H1 (cell line): ENCODE measurements around the gene XYLB. TPM values are rescaled to one million over a fixed set of nuclear protein-coding genes. Genes with fewer than 3 reads are reported as not detected.

ENCODE experiments used
- CTCF ChIA-PET: fragments of 300-600 bp; sonication (Branson Sonifier 250); formaldehyde crosslinking; loops from one replicate; lab custom pipeline; 2021; ENCODE audit not compliant: partially characterized antibody; lab: Charles Lee
- POLR2A ChIA-PET: fragments of 300-600 bp; sonication (Branson Sonifier 250); formaldehyde crosslinking; loops from one replicate; lab custom pipeline; 2021; ENCODE audit warnings: inconsistent platforms; ENCODE audit not compliant: partially characterized antibody; lab: Charles Lee
- DNase-seq, 2 experiments: peaks; one replicate each; pipeline versions ENCODE4 v3.0.0 to v3.0.0-alpha.2; 2010 to 2022; ENCODE audit warnings: low spot score in 2 of 2, low read depth in 1 of 2, mixed read lengths in 1 of 2
- FAIRE-seq: peaks from 2 replicates; lab custom pipeline; 2011; peaks lifted over from hg19 to GRCh38; lab: Jason Lieb, UNC
- H2AFZ ChIP-seq: 2 replicates; pipeline ENCODE4 v1.8.1; 2012; ENCODE audit warnings: low read length, inconsistent platforms
- H2AK5ac ChIP-seq: 2 replicates; pipeline ENCODE4 v1.6.1; 2013; ENCODE audit warnings: low read depth, low read length
- H2BK120ac ChIP-seq: replicated peaks from 2 replicates; pipeline ENCODE3; 2013; ENCODE audit warnings: low read depth, low read length, inconsistent platforms
- H2BK12ac ChIP-seq: 2 replicates; pipeline ENCODE4 v1.6.1; 2013; ENCODE audit warnings: low read depth, low read length
- H2BK15ac ChIP-seq: 2 replicates; pipeline ENCODE4 v1.6.1; 2013; ENCODE audit warnings: low read length
- H2BK20ac ChIP-seq: 2 replicates; pipeline ENCODE4 v1.6.1; 2013; ENCODE audit warnings: low read length
- H2BK5ac ChIP-seq: 2 replicates; pipeline ENCODE4 v1.6.1; 2013; ENCODE audit warnings: low read depth, low read length
- H3K14ac ChIP-seq: 2 replicates; pipeline ENCODE4 v1.6.1; 2013; ENCODE audit warnings: inconsistent platforms; ENCODE audit not compliant: insufficient read length
- H3K18ac ChIP-seq: 2 replicates; pipeline ENCODE4 v1.6.1; 2013; ENCODE audit warnings: low read length; ENCODE audit errors: extremely low read depth
- H3K23ac ChIP-seq: 2 replicates; pipeline ENCODE4 v1.6.1; 2013; ENCODE audit warnings: inconsistent platforms; ENCODE audit not compliant: insufficient read length
- H3K23me2 ChIP-seq: 2 replicates; pipeline ENCODE4 v1.6.1; 2013; ENCODE audit warnings: low read depth, low read length
- H3K27ac ChIP-seq: 2 replicates; pipeline ENCODE4 v1.6.1; 2011; ENCODE audit warnings: low read depth, low read length, inconsistent platforms
- H3K27me3 ChIP-seq, 4 experiments: replicated peaks in 1 of 4; 1 replicate in 1 of 4; 2 replicates in 3 of 4; pipeline versions ENCODE4 v1.6.1 to v1.8.1; 2011 to 2013; ENCODE audit warnings: low read length in 3 of 4, mild to moderate bottlenecking in 3 of 4, inconsistent platforms in 2 of 4, mixed read lengths in 2 of 4, moderate library complexity in 1 of 4; ENCODE audit not compliant: control insufficient read depth in 3 of 4, insufficient read depth in 3 of 4; ENCODE audit errors: extremely low read depth in 1 of 4
- H3K36me3 ChIP-seq, 4 experiments: 2 replicates each; pipeline versions ENCODE4 v1.6.1 to v1.8.1; 2011 to 2013; ENCODE audit warnings: mild to moderate bottlenecking in 4 of 4, low read length in 3 of 4, moderate library complexity in 2 of 4, control low read depth in 1 of 4, inconsistent platforms in 1 of 4; ENCODE audit not compliant: insufficient read depth in 4 of 4, control insufficient read depth in 2 of 4
- H3K4ac ChIP-seq: replicated peaks from 2 replicates; pipeline ENCODE3; 2013; ENCODE audit warnings: low read length, low read depth, mixed read lengths, inconsistent platforms; ENCODE audit not compliant: insufficient read length
- H3K4me1 ChIP-seq, 4 experiments: replicated peaks in 1 of 4; 1 replicate in 1 of 4; 2 replicates in 3 of 4; pipeline versions ENCODE4 v1.6.1 to v1.8.1; 2011 to 2013; ENCODE audit warnings: low read length in 3 of 4, inconsistent platforms in 2 of 4, mixed read lengths in 1 of 4; ENCODE audit not compliant: insufficient read depth in 4 of 4, control insufficient read depth in 3 of 4
- H3K4me2 ChIP-seq, 2 experiments: 2 replicates each; pipeline versions ENCODE4 v1.6.1 to v1.8.1; 2011 to 2013; ENCODE audit warnings: low read depth in 2 of 2, low read length in 2 of 2, control low read depth in 1 of 2, inconsistent platforms in 1 of 2, mild to moderate bottlenecking in 1 of 2; ENCODE audit not compliant: insufficient read depth in 1 of 2
- H3K4me3 ChIP-seq, 4 experiments: fragments of 200-600, 300-600 bp in 1 of 4; sonication (generic), shearing (Covaris generic), sonication (Bioruptor Twin) in 1 of 4; 2 replicates each; pipeline versions ENCODE4 v1.5.1 to v1.8.1; 2011 to 2016; ENCODE audit warnings: low read length in 4 of 4, low read depth in 3 of 4, control low read depth in 2 of 4, inconsistent platforms in 2 of 4, mild to moderate bottlenecking in 2 of 4, mixed read lengths in 1 of 4, moderate library complexity in 1 of 4; ENCODE audit not compliant: insufficient read depth in 2 of 4; ENCODE audit errors: extremely low read depth in 1 of 4
- H3K56ac ChIP-seq: replicated peaks from 2 replicates; pipeline ENCODE3; 2013; ENCODE audit warnings: low read depth, mild to moderate bottlenecking, mixed read lengths, low read length, inconsistent platforms; ENCODE audit not compliant: insufficient read length
- H3K79me1 ChIP-seq: 2 replicates; pipeline ENCODE4 v1.6.1; 2013; ENCODE audit warnings: low read depth, low read length, control low read depth
- H3K79me2 ChIP-seq, 2 experiments: 2 replicates each; pipeline versions ENCODE4 v1.6.1 to v1.8.1; 2012 to 2013; ENCODE audit warnings: low read length in 2 of 2, mild to moderate bottlenecking in 2 of 2, inconsistent platforms in 1 of 2; ENCODE audit not compliant: insufficient read depth in 2 of 2, control insufficient read depth in 1 of 2
- H3K9ac ChIP-seq, 4 experiments: replicated peaks in 1 of 4; 1 replicate in 1 of 4; 2 replicates in 3 of 4; pipeline versions ENCODE4 v1.6.1 to v1.8.1; 2011 to 2013; ENCODE audit warnings: low read depth in 3 of 4, low read length in 3 of 4, control low read depth in 2 of 4, mild to moderate bottlenecking in 2 of 4, moderate library complexity in 2 of 4, inconsistent platforms in 1 of 4; ENCODE audit errors: extremely low read depth in 1 of 4
- H3K9me3 ChIP-seq, 2 experiments: 2 replicates each; pipeline versions ENCODE4 v1.6.1 to v1.8.1; 2012 to 2013; ENCODE audit warnings: mild to moderate bottlenecking in 2 of 2, moderate library complexity in 2 of 2, control low read depth in 1 of 2, inconsistent platforms in 1 of 2, low read depth in 1 of 2, low read length in 1 of 2, mixed read lengths in 1 of 2; ENCODE audit not compliant: insufficient read depth in 2 of 2
- H4K20me1 ChIP-seq, 2 experiments: replicated peaks in 1 of 2; 2 replicates each; pipeline versions ENCODE3 to v1.8.1; 2011 to 2013; ENCODE audit warnings: inconsistent platforms in 2 of 2, low read length in 2 of 2, mild to moderate bottlenecking in 1 of 2; ENCODE audit not compliant: insufficient read depth in 2 of 2, control insufficient read depth in 1 of 2
- H4K5ac ChIP-seq: 2 replicates; pipeline ENCODE4 v1.6.1; 2013; ENCODE audit warnings: low read length, low read depth, mixed read lengths, inconsistent platforms; ENCODE audit not compliant: insufficient read length
- H4K8ac ChIP-seq: 2 replicates; pipeline ENCODE4 v1.8.0; 2013; ENCODE audit warnings: mild to moderate bottlenecking, moderate library complexity, low read length, inconsistent platforms; ENCODE audit not compliant: insufficient read depth; ENCODE audit errors: extremely low read depth
- H4K91ac ChIP-seq: replicated peaks from 2 replicates; pipeline ENCODE3; 2013; ENCODE audit warnings: low read length, mixed read lengths, inconsistent platforms; ENCODE audit not compliant: insufficient read length
- CBX5 ChIP-seq: fragments of 300-800, 300-1000 bp; sonication (generic); IDR thresholded peaks from 2 replicates; pipeline ENCODE4 v1.7.1; 2016; ENCODE audit warnings: antibody characterized with exemption, low read length, low read depth
- ZNF274 ChIP-seq: IDR thresholded peaks from 2 replicates; pipeline ENCODE4 v1.7.0; 2012; ENCODE audit warnings: low read length, borderline replicate concordance; ENCODE audit errors: extremely low read depth
- WGBS, 2 experiments: shearing (Covaris generic) in 1 of 2; methylation state at CpG; one replicate each; pipeline versions ENCODE4 v1.1.6 to v1.1.7; 2013 to 2015; ENCODE audit warnings: low lambda C conversion rate in 2 of 2, mixed read lengths in 2 of 2, inconsistent platforms in 1 of 2, low coverage in 1 of 2, missing lambda C conversion rate in 1 of 2; ENCODE audit not compliant: insufficient replicate concordance in 2 of 2, insufficient coverage in 1 of 2, insufficient read length in 1 of 2; ENCODE audit errors: extremely low coverage in 1 of 2, missing lambda C conversion rate in 1 of 2; 5-methylcytosine and 5-hydroxymethylcytosine counted together
- polyA plus RNA-seq, 7 experiments: library from polyadenylated mRNA; depleted of rRNA in 3 of 7; stranded (reverse) in 5 of 7; unstranded in 2 of 7; fragments of >200 nt in 5 of 7; fragments of 200-250 nt in 2 of 7; gene quantifications; 1 replicate in 5 of 7; 2 replicates in 1 of 7; 4 replicates in 1 of 7; pipeline versions ENCODE4 v1.2.1 to v1.2.3, GENCODE V29; 2011 to 2013; ENCODE audit warnings: missing spikeins in 2 of 7, mixed read lengths in 2 of 7
- total RNA-seq: library from RNA; stranded (reverse); fragmentation: NEBNext Ultra II Directional; extraction: Animal tissue kit (Norgen Biotek cat#: 25700); gene quantifications from 2 replicates; pipeline ENCODE4 v1.2.1, GENCODE V29; 2021

XYLB gene
- total and polyA plus RNA-seq, 2 of the 8 experiments (the other 6 are each of a cell fraction or from before 2014, with no cell fraction given): 1.7 to 5.5 TPM

DNA sequence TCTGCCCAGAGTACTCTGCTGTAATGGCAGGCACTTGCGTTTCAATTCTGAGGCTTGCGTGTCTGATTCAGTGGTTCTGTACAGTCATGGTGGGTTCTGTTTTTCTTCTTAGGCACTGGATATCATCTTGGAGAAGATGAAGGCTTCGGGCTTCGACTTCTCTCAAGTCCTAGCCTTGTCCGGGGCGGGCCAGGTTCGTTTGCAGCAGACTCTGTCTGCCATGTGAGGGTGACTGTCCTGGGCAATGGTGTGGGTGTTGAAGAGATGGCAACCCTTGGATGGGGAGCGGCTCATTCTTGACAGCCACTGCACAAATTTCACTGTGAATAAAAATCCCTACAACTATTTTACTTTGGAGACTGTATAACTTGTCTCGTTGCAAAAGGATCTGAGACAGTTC, 16.2 kb downstream of the XYLB start:
- Histone ChIP-seq H2BK5ac (no peak overlapping the region), H3K23me2 (no peaks in the 10 kb centered on the region), H2BK12ac (no peak overlapping the region), H2BK120ac (no peak overlapping the region), H3K27ac (no peak overlapping the region), H3K9ac (no peak overlapping the region), H3K36me3 (peaks cover 0 to 10% (median 1%) of the 10 kb centered on the region in 4 experiments; a peak in 1 of 8 replicates), H3K23ac (no peak overlapping the region), H3K18ac (no peak overlapping the region), H3K4me3 (no peak overlapping the region), H4K91ac (no peak overlapping the region), H3K79me1 (no peaks in the 10 kb centered on the region), H3K4ac (no peak overlapping the region), H4K8ac (no peak overlapping the region), H3K4me2 (no peak overlapping the region), H2BK15ac (no peak overlapping the region), H3K14ac (no peak overlapping the region), H3K9me3 (peaks cover 0 to 4% of the 10 kb centered on the region in 2 experiments; a peak in 1 of 4 replicates), H2AFZ (no peak overlapping the region), H3K79me2 (no peaks in the 10 kb centered on the region), H2AK5ac (no peak overlapping the region), H3K4me1 (no peaks in the 10 kb centered on the region; a peak in 1 of 7 replicates), H2BK20ac (no peak overlapping the region), H4K5ac (no peak overlapping the region), H3K56ac (no peak overlapping the region), H4K20me1 (no peaks in the 10 kb centered on the region), H3K27me3 (no peaks in the 10 kb centered on the region)
- CTCF ChIA-PET: no interaction called here
- FAIRE-seq: no peak
- TF ChIP-seq ZNF274 (no peak), CBX5 (no peak)
- no peak for DNase-seq
- WGBS, 2 experiments: 93% methylated on average over 9 of the region's 9 CpGs; no CpG with 5 or more reads in 1 of the 2 experiments
- POLR2A ChIA-PET: no interaction called here
